HUDEP-2 (cell line): ENCODE results near the gene ARHGAP9.
"Not testable (repeated sequence)": the region's sequence is repeated elsewhere in the genome, so short reads cannot be mapped to it uniquely, and the experiment has no call there.

ENCODE experiments used
- DNase-seq, 76 experiments: peaks; one replicate each; lab custom pipeline; 2025; ENCODE audit not compliant: unreplicated experiment in 76 of 76; lab: John Stamatoyannopoulos, UW

ARHGAP9 gene

GRCh38 chr12:57497223-57498131 is 17.8 kb upstream of the ARHGAP9 start:
- no peak for DNase-seq

DNA sequence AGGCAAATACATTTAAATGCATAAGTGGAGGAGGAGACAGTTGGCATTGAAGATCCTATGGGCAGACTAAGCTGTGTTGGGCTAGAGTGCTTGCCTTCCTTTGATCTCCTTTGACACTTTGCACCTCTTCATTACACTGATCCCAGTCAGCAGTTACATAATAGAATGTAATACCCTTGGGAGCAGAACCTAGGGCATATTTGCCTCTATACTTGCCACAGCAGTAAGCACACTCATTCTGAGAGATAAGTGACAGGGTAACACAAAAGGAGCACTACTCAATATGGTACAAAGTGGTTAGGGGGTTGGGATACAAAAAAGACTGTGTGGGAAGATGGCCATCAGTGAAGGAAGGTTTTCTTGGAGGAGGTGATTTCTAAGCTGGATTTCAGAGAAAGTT is 17.2 kb upstream of the ARHGAP9 start:
- DNase-seq, result no peak

DNA sequence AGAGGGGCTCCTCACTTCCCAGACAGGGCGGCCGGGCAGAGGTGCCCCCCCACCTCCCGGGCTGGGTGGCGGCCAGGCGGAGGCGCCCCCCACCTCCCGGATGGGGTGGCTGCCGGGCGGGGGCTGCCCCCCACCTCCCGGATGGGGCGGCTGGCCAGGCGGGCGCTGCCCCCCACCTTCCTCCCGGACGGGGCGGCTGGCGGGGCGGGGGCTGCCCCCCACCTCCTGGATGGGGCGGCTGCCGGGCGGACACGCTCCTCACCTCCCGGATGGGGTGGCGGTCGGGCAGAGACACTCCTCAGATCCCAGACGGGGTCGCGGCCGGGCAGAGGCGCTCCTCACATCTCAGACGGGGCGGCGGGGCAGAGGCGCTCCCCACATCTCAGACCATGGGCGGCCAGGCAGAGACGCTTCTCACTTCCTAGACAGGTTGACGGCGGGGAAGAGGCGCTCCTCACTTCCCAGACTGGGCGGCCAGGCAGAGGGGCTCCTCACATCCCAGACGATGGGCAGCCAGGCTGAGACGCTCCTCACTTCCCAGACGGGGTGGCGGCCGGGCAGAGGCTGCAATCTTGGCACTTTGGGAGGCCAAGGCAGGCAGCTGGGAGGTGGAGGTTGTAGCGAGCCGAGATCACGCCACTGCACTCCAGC is 15.5 kb upstream of the ARHGAP9 start:
- not testable (repeated sequence) for DNase-seq

DNA sequence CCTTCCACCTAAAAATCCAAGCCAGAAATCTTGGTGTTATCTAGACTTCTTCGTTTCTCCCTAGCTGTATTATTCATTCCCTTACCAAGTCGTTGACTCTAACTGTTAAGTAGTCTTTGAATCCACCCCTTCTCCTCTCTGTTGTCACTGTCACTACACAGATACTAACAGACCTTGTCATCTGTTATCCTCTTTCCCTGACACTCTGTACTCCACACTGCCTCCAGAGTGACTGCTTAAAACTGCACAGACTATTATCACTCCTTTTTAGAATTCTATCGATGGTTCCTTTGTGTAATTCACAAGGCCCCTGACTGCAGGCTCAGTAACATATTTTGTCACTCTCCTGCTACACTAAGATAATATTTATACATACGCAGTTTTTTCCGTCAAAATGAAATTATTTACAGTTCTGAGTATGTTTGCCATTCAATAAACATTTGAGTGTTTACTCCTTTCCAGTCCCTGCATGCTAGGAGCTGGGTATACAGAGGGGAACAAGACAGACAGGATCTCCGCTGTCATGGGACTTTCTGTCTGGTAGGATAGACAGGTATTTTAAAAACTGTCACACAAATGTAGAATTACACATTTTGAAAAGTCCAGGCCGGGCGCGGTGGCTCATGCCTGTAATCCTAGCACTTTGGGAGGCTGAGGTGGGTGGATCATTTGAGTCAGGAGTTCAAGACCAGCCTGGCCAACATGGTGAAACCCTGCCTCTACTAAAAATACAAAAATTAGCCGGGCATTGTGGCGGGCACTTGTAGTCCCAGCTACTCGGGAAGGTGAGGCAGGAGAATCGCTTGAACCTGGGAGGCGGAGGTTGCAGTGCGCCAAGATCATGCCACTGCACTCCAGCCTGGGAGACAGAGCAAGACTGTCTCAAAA is 12.0 kb upstream of the ARHGAP9 start:
- DNase-seq, result peak in 20 of 76 experiments; percentile 5 to 58 (median 26)

DNA sequence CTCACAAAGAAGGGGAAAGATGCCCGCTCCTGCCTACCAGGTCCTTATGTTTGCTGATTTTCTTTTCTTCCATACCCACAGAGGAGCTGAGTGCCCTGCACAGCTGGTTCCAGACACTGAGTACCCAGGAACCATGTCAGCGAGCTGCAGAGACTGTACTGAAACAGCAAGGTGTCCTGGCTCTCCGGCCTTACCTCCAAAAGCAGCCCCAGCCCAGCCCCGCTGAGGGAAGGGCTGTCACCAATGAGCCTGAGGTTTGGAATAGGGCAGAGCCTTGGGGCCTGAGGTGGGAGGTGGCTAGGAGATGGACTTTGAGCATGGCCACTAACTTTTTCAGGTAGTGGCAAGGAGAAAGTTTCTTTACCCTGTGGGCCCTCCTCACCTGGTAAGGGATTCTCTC is 10.5 kb upstream of the ARHGAP9 start:
- DNase-seq, result no peak

DNA sequence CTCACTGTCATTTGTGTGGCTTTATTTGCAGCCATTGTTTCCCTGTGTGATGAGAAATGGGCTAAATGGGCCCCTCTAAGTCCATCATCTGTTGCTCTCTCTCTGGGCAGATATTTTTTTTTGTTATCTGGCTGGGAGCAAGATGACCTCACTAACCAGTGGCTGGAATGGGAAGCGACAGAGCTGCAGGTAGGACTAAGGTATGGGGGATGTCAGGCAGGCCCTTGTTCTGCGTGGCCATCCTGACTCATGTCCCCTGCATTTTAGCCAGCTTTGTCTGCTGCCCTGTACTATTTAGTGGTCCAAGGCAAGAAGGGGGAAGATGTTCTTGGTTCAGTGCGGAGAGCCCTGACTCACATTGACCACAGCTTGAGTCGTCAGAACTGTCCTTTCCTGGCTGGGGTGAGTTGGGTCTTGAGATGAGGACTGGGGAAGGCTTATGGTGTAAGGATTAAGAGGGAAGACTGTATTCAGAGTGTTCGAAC is 9.5 kb upstream of the ARHGAP9 start:
- no peak for DNase-seq

GRCh38 chr12:57488402-57489156 is 8.9 kb upstream of the ARHGAP9 start:
- DNase-seq, result peak in 5 of 76 experiments; percentile 5 to 43 (median 15)

- DNase-seq, result peak in 75 of 76 experiments; percentile 30 to 97 (median 90)
Measured at GRCh38 chr12:57487597-57488401, 8.1 kb upstream of the ARHGAP9 start, which contains the start of gene MARS1. Gene MARS1, plus strand, starts transcription at chr12:57488068. Its CDS starts 23 bp downstream, at chr12:57488091.

- no peak for DNase-seq
Measured at GRCh38 chr12:57487055-57487596, 7.5 kb upstream of the ARHGAP9 start.

DNA sequence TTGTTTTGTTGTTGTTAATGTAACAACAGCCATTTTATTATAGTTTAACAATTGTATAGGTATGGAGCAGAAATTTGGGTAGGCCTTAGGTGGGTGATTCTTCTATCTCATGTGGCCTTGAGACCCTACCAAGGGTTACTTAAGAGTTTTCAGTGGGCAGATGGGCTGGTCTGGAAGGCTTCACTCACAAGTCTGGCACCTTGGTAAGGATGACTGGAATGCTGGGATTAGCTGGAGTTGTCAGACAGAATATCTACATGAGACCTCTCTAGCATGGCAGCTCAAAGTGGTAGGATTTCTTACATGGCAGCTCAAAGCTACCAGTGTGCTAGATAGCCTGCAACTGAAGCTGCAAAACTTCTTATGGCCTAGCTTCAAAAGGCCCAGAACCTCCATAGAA is 6.0 kb upstream of the ARHGAP9 start:
- no peak for DNase-seq

DNA sequence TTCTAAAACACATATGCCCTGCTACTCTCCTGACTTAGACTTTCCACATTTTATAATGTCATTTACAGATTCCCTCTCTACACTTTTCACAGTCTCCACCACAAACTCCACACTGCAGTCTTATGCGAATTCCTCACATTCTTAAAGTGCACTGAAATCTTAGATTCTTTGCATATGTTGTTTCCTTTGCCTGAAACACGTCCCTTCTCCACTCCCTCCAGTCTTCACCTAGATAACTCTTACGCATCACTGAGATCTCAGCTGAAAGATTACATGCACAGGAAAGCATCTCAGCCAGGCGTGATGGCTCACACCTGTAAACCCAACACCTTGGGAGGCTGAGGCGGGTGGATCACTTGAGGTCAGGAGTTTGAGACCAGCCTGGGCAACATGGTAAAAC is 3.8 kb upstream of the ARHGAP9 start:
- no peak for DNase-seq

- DNase-seq, result no peak
Measured at GRCh38 chr12:57481671-57482070, 2.0 kb upstream of the ARHGAP9 start.

DNA sequence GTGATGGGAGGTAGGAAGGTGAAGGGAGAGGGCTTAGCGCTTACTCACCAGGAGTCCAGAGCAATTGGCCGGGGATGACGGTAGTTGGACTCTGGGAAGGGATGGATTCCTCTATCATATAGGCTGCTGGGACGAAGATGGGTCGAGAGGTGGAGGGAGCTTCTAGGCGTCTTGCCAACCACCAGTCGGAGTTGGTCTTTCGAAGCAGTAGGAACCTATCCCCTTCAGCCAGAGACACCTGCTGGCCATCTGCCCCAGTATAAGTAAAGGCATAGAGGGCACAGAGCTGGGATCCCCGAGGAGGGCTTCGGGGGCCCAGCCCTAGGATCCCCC is 657 bp downstream of the ARHGAP9 start:
- DNase-seq, result no peak

GRCh38 chr12:57477710-57478681 is 1.7 kb downstream of the ARHGAP9 start:
- peak in 1 of 76 experiments; percentile 8 for DNase-seq

DNA sequence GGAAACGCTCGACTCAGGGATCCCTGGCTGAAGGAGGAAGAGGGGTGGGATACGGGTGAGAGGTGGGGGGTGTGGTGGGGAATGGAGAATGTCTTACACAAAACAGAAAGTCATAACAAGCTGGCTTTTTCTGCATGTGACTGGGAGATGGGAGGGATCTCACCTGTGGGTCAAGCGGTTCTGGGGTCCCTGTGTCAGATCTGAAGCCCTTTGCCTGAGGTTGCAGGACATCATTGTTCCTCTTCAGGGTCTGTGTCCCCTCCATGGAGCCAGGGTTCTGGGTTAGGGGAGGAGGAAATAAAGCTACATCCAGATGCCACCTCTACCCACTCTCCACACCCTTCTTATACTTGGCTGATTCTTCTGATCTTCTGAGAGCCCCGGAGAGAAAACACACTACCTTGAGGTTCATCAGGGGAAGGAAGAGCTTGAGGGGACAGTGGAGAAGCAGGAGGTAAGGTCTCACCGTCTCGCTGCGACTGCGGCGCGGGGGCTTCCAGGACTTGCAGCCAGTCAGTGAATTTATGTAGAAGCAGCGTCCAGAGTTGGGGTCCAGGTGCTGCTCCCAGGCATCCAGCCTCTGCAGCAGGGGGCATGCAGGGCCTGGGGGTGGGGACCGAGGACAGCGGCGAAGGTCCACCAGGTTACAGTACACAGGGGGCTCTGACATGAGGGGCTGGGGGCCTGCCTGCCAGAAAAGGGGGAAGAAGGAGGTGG is 2.5 kb downstream of the ARHGAP9 start:
- DNase-seq, result no peak

DNA sequence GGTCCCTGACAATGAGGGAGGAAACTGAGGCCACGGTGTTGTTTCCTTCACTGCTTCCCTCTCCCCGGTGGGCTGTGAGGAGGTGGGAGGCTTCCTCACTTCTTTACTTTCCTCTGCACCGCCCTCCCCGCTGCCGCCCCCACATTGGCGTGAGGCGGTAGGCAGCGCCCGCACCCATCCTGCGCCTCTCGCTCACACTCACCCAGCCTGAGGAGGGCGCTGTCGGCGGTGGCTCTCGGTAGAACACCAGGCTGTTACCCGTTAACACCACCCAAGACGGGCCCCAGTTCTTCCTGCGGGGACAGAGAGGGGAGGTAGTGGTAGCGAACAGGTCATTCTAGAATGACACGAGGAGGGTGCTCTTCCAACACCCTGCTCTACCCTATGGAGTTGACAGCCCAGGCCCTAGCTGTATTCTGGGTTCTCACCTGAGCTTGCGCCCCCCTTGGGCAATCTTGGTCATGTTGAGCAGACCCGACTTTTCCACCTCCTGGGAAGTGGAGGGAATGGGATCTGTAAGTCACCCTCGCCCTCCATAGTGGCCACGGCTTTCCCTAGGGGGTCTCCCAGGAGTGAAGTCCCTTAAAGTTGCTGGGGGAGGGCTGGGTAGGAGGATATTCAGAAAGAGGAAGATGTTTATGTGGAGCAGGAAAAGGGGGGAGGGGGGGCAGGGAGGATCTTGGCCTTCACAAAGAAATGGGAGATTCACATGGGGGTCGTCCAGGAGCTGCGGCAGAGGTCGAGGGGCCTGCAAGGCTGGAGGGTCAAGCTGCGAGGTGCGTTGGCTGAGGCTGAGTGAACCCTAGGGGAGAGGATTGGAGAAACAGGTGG is 3.3 kb downstream of the ARHGAP9 start:
- peak in 16 of 76 experiments; percentile 11 to 60 (median 32) for DNase-seq
